ENCODE results near the gene BCL11A.

- TF ChIP-seq, protein P1, sequence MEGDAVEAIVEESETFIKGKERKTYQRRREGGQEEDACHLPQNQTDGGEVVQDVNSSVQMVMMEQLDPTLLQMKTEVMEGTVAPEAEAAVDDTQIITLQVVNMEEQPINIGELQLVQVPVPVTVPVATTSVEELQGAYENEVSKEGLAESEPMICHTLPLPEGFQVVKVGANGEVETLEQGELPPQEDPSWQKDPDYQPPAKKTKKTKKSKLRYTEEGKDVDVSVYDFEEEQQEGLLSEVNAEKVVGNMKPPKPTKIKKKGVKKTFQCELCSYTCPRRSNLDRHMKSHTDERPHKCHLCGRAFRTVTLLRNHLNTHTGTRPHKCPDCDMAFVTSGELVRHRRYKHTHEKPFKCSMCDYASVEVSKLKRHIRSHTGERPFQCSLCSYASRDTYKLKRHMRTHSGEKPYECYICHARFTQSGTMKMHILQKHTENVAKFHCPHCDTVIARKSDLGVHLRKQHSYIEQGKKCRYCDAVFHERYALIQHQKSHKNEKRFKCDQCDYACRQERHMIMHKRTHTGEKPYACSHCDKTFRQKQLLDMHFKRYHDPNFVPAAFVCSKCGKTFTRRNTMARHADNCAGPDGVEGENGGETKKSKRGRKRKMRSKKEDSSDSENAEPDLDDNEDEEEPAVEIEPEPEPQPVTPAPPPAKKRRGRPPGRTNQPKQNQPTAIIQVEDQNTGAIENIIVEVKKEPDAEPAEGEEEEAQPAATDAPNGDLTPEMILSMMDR (IDR thresholded peaks at IDR 0.05; ENCODE audit: poor library complexity, severe bottlenecking) = no peak
- TF ChIP-seq EZH2 (IDR thresholded peaks at IDR 0.05; ENCODE audit: borderline replicate concordance, insufficient read depth, low read length, poor library complexity, severe bottlenecking) = no peak
These were observed 106.8 kb downstream of the BCL11A start for GRCh38 chr2:60446413-60447267.
